ENCODE data around the gene A1BG. TPM values are rescaled to one million over a fixed set of nuclear protein-coding genes. Genes with fewer than 3 reads are reported as not detected.

The A1BG gene
- total RNA-seq, 2 experiments from 2014 or later, result 2.9 to 4.7 TPM

GRCh38 chr19:58346961-58347929, 6.0 kb downstream of the A1BG start:
- peaks cover 10% of the 10 kb centered on the region for H3K27me3 Mint-ChIP-seq
- POLR2A ChIA-PET, result interaction anchor here (0.6 kb wide), 1 partner anchor 197 kb away, joined by 3 read pairs; the partner anchor contains the start of gene TRIM28
- peaks cover 3% of the 10 kb centered on the region for H3K36me3 Mint-ChIP-seq (ENCODE audit: low read depth)
- H3K4me3 Mint-ChIP-seq, result peak overlapping the region; percentile 87
- intact Hi-C loops (cut with DNase I, micrococcal nuclease), result loop anchor here (1.0 to 2.0 kb wide), 6 partner anchors 15 to 68 kb away; partner anchors contain the start of genes ZNF497 (in 2 of the 2), ZNF8 (in 1 of the 2) and ZNF837 (in 1 of the 2)
- CTCF ChIA-PET, result interaction anchor here (0.9 to 3.0 kb wide), 6 partner anchors 8 to 172 kb away, joined by 3 to 15 read pairs (median 4); partner anchors contain the start of genes ZBTB45, ZNF324B and ZNF497
- H3K27ac Mint-ChIP-seq, result peak overlapping the region; percentile 70
- peaks cover 16% of the 10 kb centered on the region for H3K4me1 Mint-ChIP-seq
- no peaks in the 10 kb centered on the region for H3K9me3 Mint-ChIP-seq (ENCODE audit: low read depth)
- ATAC-seq, result peak; percentile 97
- DNase-seq, result peak; percentile 87

- DNase-seq (no peak), ATAC-seq (no peak)
- H3K36me3 Mint-ChIP-seq (ENCODE audit: low read depth), result peaks cover 7% of the 10 kb centered on the region
- ChIA-PET CTCF (no interaction called here), POLR2A (interaction anchor here (0.5 kb wide), 1 partner anchor 19 kb away, joined by 3 read pairs; no protein-coding TSS in a partner anchor)
- H3K4me3 Mint-ChIP-seq, result peak overlapping the region; percentile 87
- intact Hi-C loops (cut with DNase I, micrococcal nuclease), result no loop called here
- no peaks in the 10 kb centered on the region for H3K9me3 Mint-ChIP-seq (ENCODE audit: low read depth)
- H3K27me3 Mint-ChIP-seq, result peaks cover 10% of the 10 kb centered on the region
- no peak overlapping the region for H3K27ac Mint-ChIP-seq
- peaks cover 16% of the 10 kb centered on the region for H3K4me1 Mint-ChIP-seq
Measured at GRCh38 chr19:58345558-58345957, 7.7 kb downstream of the A1BG start.

GRCh38 chr19:58338825-58339558, 14.3 kb downstream of the A1BG start:
- Mint-ChIP-seq H3K27me3 (no peaks in the 10 kb centered on the region), H3K36me3 (ENCODE audit: low read depth) (peaks cover 39% of the 10 kb centered on the region), H3K27ac (no peak overlapping the region), H3K9me3 (ENCODE audit: low read depth) (no peaks in the 10 kb centered on the region), H3K4me1 (no peaks in the 10 kb centered on the region), H3K4me3 (no peak overlapping the region)
- intact Hi-C loops (cut with DNase I, micrococcal nuclease), result no loop called here
- DNase-seq (no peak), ATAC-seq (no peak)
- POLR2A ChIA-PET, result no interaction called here
- CTCF ChIA-PET, result interaction anchor here (1.1 kb wide), 1 partner anchor 9 kb away, joined by 3 read pairs; no protein-coding TSS in a partner anchor

- H3K27me3 Mint-ChIP-seq, result no peaks in the 10 kb centered on the region
- no peaks in the 10 kb centered on the region for H3K9me3 Mint-ChIP-seq (ENCODE audit: low read depth)
- intact Hi-C loops (cut with DNase I, micrococcal nuclease), result no loop called here
- ATAC-seq (no peak), DNase-seq (no peak)
- H3K27ac Mint-ChIP-seq, result no peak overlapping the region
- peaks cover 41% of the 10 kb centered on the region for H3K36me3 Mint-ChIP-seq (ENCODE audit: low read depth)
- ChIA-PET CTCF (no interaction called here), POLR2A (no interaction called here)
- H3K4me1 Mint-ChIP-seq, result no peaks in the 10 kb centered on the region
- H3K4me3 Mint-ChIP-seq, result no peak overlapping the region
Measured at GRCh38 chr19:58338336-58338735, 15.0 kb downstream of the A1BG start.

- H3K4me3 Mint-ChIP-seq, result no peak overlapping the region
- intact Hi-C loops (cut with DNase I, micrococcal nuclease), result no loop called here
- no peaks in the 10 kb centered on the region for H3K4me1 Mint-ChIP-seq
- no peaks in the 10 kb centered on the region for H3K27me3 Mint-ChIP-seq
- no peak for DNase-seq
- no peak overlapping the region for H3K27ac Mint-ChIP-seq
- CTCF ChIA-PET, result interaction anchor here (0.7 kb wide), 1 partner anchor 118 kb away, joined by 4 read pairs; no protein-coding TSS in a partner anchor
- POLR2A ChIA-PET, result no interaction called here
- peaks cover 41% of the 10 kb centered on the region for H3K36me3 Mint-ChIP-seq (ENCODE audit: low read depth)
- H3K9me3 Mint-ChIP-seq (ENCODE audit: low read depth), result no peaks in the 10 kb centered on the region
- ATAC-seq, result no peak
Measured at GRCh38 chr19:58336820-58337219, 16.5 kb downstream of the A1BG start.

GRCh38 chr19:58336216-58336615, 17.1 kb downstream of the A1BG start:
- DNase-seq, result no peak
- no peaks in the 10 kb centered on the region for H3K27me3 Mint-ChIP-seq
- H3K36me3 Mint-ChIP-seq (ENCODE audit: low read depth), result peaks cover 39% of the 10 kb centered on the region
- CTCF ChIA-PET, result interaction anchor here (0.7 kb wide), 1 partner anchor 118 kb away, joined by 4 read pairs; no protein-coding TSS in a partner anchor
- H3K27ac Mint-ChIP-seq, result no peak overlapping the region
- H3K4me3 Mint-ChIP-seq, result no peak overlapping the region
- intact Hi-C loops (cut with DNase I, micrococcal nuclease), result no loop called here
- POLR2A ChIA-PET, result no interaction called here
- no peak for ATAC-seq
- H3K4me1 Mint-ChIP-seq, result no peaks in the 10 kb centered on the region
- H3K9me3 Mint-ChIP-seq (ENCODE audit: low read depth), result no peaks in the 10 kb centered on the region

GRCh38 chr19:58335630-58336029, 17.7 kb downstream of the A1BG start:
- H3K27ac Mint-ChIP-seq, result no peak overlapping the region
- peaks cover 38% of the 10 kb centered on the region for H3K36me3 Mint-ChIP-seq (ENCODE audit: low read depth)
- no peaks in the 10 kb centered on the region for H3K27me3 Mint-ChIP-seq
- ATAC-seq (no peak), DNase-seq (no peak)
- ChIA-PET POLR2A (no interaction called here), CTCF (interaction anchor here (0.8 kb wide), 1 partner anchor 24 kb away, joined by 3 read pairs; no protein-coding TSS in a partner anchor)
- no peak overlapping the region for H3K4me3 Mint-ChIP-seq
- H3K4me1 Mint-ChIP-seq, result no peaks in the 10 kb centered on the region
- H3K9me3 Mint-ChIP-seq (ENCODE audit: low read depth), result no peaks in the 10 kb centered on the region
- intact Hi-C loops (cut with DNase I, micrococcal nuclease), result no loop called here

GRCh38 chr19:58334691-58335249, 18.5 kb downstream of the A1BG start:
- Mint-ChIP-seq H3K27ac (no peak overlapping the region), H3K36me3 (ENCODE audit: low read depth) (peaks cover 34% of the 10 kb centered on the region), H3K9me3 (ENCODE audit: low read depth) (no peaks in the 10 kb centered on the region), H3K4me1 (no peaks in the 10 kb centered on the region), H3K4me3 (no peak overlapping the region), H3K27me3 (no peaks in the 10 kb centered on the region)
- CTCF ChIA-PET, result interaction anchor here (0.8 kb wide), 2 partner anchors 12 to 23 kb away, joined by 3 read pairs; no protein-coding TSS in a partner anchor
- intact Hi-C loops (cut with DNase I, micrococcal nuclease), result no loop called here
- POLR2A ChIA-PET, result no interaction called here
- ATAC-seq, result no peak
- no peak for DNase-seq

GRCh38 chr19:58332697-58333096, 20.6 kb downstream of the A1BG start:
- no peak overlapping the region for H3K27ac Mint-ChIP-seq
- intact Hi-C loops (cut with DNase I, micrococcal nuclease), result no loop called here
- peaks cover 4% of the 10 kb centered on the region for H3K4me1 Mint-ChIP-seq
- peaks cover 18% of the 10 kb centered on the region for H3K36me3 Mint-ChIP-seq (ENCODE audit: low read depth)
- no peaks in the 10 kb centered on the region for H3K9me3 Mint-ChIP-seq (ENCODE audit: low read depth)
- H3K4me3 Mint-ChIP-seq, result no peak overlapping the region
- ChIA-PET POLR2A (no interaction called here), CTCF (interaction anchor here (0.5 to 1.7 kb wide), 2 partner anchors 24 to 100 kb away, joined by 3 to 5 read pairs; no protein-coding TSS in a partner anchor)
- DNase-seq (no peak), ATAC-seq (no peak)
- H3K27me3 Mint-ChIP-seq, result no peaks in the 10 kb centered on the region

GRCh38 chr19:58330458-58330857, 22.8 kb downstream of the A1BG start:
- Mint-ChIP-seq H3K4me3 (no peak overlapping the region), H3K36me3 (ENCODE audit: low read depth) (peaks cover 12% of the 10 kb centered on the region), H3K27me3 (no peaks in the 10 kb centered on the region), H3K9me3 (ENCODE audit: low read depth) (no peaks in the 10 kb centered on the region), H3K27ac (no peak overlapping the region), H3K4me1 (peaks cover 4% of the 10 kb centered on the region)
- ATAC-seq (no peak), DNase-seq (no peak)
- ChIA-PET CTCF (interaction anchor here (1.4 to 1.8 kb wide), 2 partner anchors 16 to 169 kb away, joined by 5 to 6 read pairs; no protein-coding TSS in a partner anchor), POLR2A (no interaction called here)
- intact Hi-C loops (cut with DNase I, micrococcal nuclease), result no loop called here

GRCh38 chr19:58328999-58329398, 24.3 kb downstream of the A1BG start:
- intact Hi-C loops (cut with DNase I, micrococcal nuclease), result no loop called here
- ATAC-seq (no peak), DNase-seq (no peak)
- ChIA-PET POLR2A (no interaction called here), CTCF (no interaction called here)
- Mint-ChIP-seq H3K4me3 (no peak overlapping the region), H3K9me3 (ENCODE audit: low read depth) (no peaks in the 10 kb centered on the region), H3K27me3 (no peaks in the 10 kb centered on the region), H3K4me1 (peaks cover 4% of the 10 kb centered on the region), H3K27ac (no peak overlapping the region), H3K36me3 (ENCODE audit: low read depth) (peaks cover 2% of the 10 kb centered on the region)

All from activated CD4-positive, alpha-beta T cell treated with anti-CD3 and anti-CD28 coated beads for 36 hours (primary cell).